Upper lobe of left lung (tissue), 4 donors: Measurements from ENCODE around the gene MOV10L1.

Experiments
- CTCF ChIP-seq, 6 experiments: fragments of 450-650 bp in 4 of 6; fragments of 200-600 bp in 2 of 6; sonication (generic) in 2 of 6; IDR thresholded peaks; one replicate each; pipeline ENCODE4 v1.5.1; 2016 to 2019; ENCODE audit warnings: antibody characterized with exemption in 6 of 6
- EP300 ChIP-seq, 4 donors: sonication (generic); formaldehyde crosslinking; IDR thresholded peaks; one replicate each; pipeline ENCODE4 v1.5.1; 2017; ENCODE audit warnings: antibody characterized with exemption in 4 of 4, control low read depth in 2 of 4
- POLR2A ChIP-seq, 4 donors: fragments of 450-650 bp; IDR thresholded peaks; one replicate each; pipeline ENCODE4 v1.5.1; 2016 to 2017; ENCODE audit warnings: antibody characterized with exemption in 4 of 4, mild to moderate bottlenecking in 2 of 4
- POLR2AphosphoS5 ChIP-seq, 2 donors: sonication (generic); formaldehyde crosslinking; IDR thresholded peaks; one replicate each; pipeline ENCODE4 v1.5.1; 2017; ENCODE audit warnings: antibody characterized with exemption in 2 of 2

- TF ChIP-seq CTCF (IDR thresholded peaks at IDR 0.05) = no peak
- no peak for TF ChIP-seq EP300 (IDR thresholded peaks at IDR 0.05)
- no peak for TF ChIP-seq POLR2A (IDR thresholded peaks at IDR 0.05)
- TF ChIP-seq POLR2AphosphoS5 (IDR thresholded peaks at IDR 0.05) = no peak
Observed at GRCh38 chr22:50136581-50137015, 46.8 kb downstream of the MOV10L1 start.
